Right ventricle myocardium inferior (tissue), 1 donor: Measurements from ENCODE around the gene FBXL16. TPM values are rescaled to one million over a fixed set of nuclear protein-coding genes. Genes with fewer than 3 reads are reported as not detected.

Source experiments
- ATAC-seq: fragments of 200-7000 bp; cut with Tn5 transposase; one replicate; pipeline ENCODE4 v1.9.1; 2020; ENCODE audit warnings: mild to moderate bottlenecking, moderate library complexity
- DNase-seq: peaks from one replicate; pipeline ENCODE4 v3.0.0; 2021; ENCODE audit errors: missing footprints
- intact Hi-C: fragments of 100-400 bp; cut with DNase I; formaldehyde crosslinking; loops from one replicate; pipeline ENCODE4 v1.11.0; 2022
- total RNA-seq: library from RNA; stranded (reverse); fragmentation: NEBNext Ultra II Directional; extraction: Animal tissue kit (Norgen Biotek cat#: 25700); gene quantifications from one replicate; pipeline ENCODE4 v1.2.1, GENCODE V29; 2021
- donor health status: DM: no; HTN: yes; CAD: no; lungs with severe emphysema.

Gene FBXL16
- total RNA-seq, 1 donor from 2014 or later: not detected

GRCh38 chr16:725463-726187 lies 20.0 kb upstream of the FBXL16 start:
- ATAC-seq: no peak
- intact Hi-C loops: no loop called here

GRCh38 chr16:725041-725376 lies 19.4 kb upstream of the FBXL16 start:
- intact Hi-C loops: no loop called here
- ATAC-seq (no peak), DNase-seq (no peak)

More at GRCh38 chr16:725463-726187, 20.0 kb upstream of the FBXL16 start:
- DNase-seq: no peak

- DNase-seq (no peak), ATAC-seq (no peak)
- intact Hi-C loops: loop anchor here (5.0 kb wide), 1 partner anchor 37 kb away; no protein-coding TSS in a partner anchor
These were observed 18.8 kb upstream of the FBXL16 start for GRCh38 chr16:724188-725040.

GRCh38 chr16:723695-724094 lies 18.1 kb upstream of the FBXL16 start:
- DNase-seq (no peak), ATAC-seq (no peak)
- intact Hi-C loops: loop anchor here (5.0 kb wide), 1 partner anchor 36 kb away; no protein-coding TSS in a partner anchor

GRCh38 chr16:722835-723633 lies 17.4 kb upstream of the FBXL16 start:
- intact Hi-C loops: loop anchor here (5.0 kb wide), 1 partner anchor 36 kb away; no protein-coding TSS in a partner anchor
- ATAC-seq (no peak), DNase-seq (no peak)

GRCh38 chr16:721765-722540 lies 16.4 kb upstream of the FBXL16 start:
- no peak for DNase-seq
- no peak for ATAC-seq
- intact Hi-C loops: loop anchor here (5.0 kb wide), 1 partner anchor 35 kb away; no protein-coding TSS in a partner anchor

- peak; percentile 88 for ATAC-seq
- intact Hi-C loops: loop anchor here (5.0 kb wide), 1 partner anchor 34 kb away; no protein-coding TSS in a partner anchor
- peak; percentile 89 for DNase-seq
These were observed 15.6 kb upstream of the FBXL16 start, which contains the start of gene ANTKMT for GRCh38 chr16:720990-721764. ANTKMT (plus strand) TSS chr16:721146; CDS start chr16:721275, 129 bp downstream.

GRCh38 chr16:720447-720989 lies 14.9 kb upstream of the FBXL16 start:
- intact Hi-C loops: loop anchor here (5.0 kb wide), 1 partner anchor 33 kb away; no protein-coding TSS in a partner anchor
- DNase-seq (no peak), ATAC-seq (peak; percentile 56)

- intact Hi-C loops: loop anchor here (5.0 kb wide), 1 partner anchor 33 kb away; no protein-coding TSS in a partner anchor
- ATAC-seq (no peak), DNase-seq (no peak)
These were observed 14.3 kb upstream of the FBXL16 start for GRCh38 chr16:719815-720446.

- no peak for DNase-seq
- intact Hi-C loops: no loop called here
- ATAC-seq: no peak
These were observed 13.3 kb upstream of the FBXL16 start for GRCh38 chr16:718922-719321.

- DNase-seq (no peak), ATAC-seq (no peak)
- intact Hi-C loops: no loop called here
These were observed 12.8 kb upstream of the FBXL16 start for GRCh38 chr16:718389-718788.

- intact Hi-C loops: no loop called here
- no peak for ATAC-seq
- DNase-seq: no peak
These were observed 12.0 kb upstream of the FBXL16 start for GRCh38 chr16:717450-718245.

GRCh38 chr16:716768-717325 lies 11.2 kb upstream of the FBXL16 start:
- intact Hi-C loops: no loop called here
- ATAC-seq: no peak
- no peak for DNase-seq

GRCh38 chr16:716200-716568 lies 10.6 kb upstream of the FBXL16 start:
- intact Hi-C loops: no loop called here
- DNase-seq: no peak
- no peak for ATAC-seq

- intact Hi-C loops: loop anchor here (2.0 kb wide), 1 partner anchor 25 kb away; the partner anchor contains the start of gene CIAO3
- no peak for DNase-seq
- ATAC-seq: no peak
These were observed 10.0 kb upstream of the FBXL16 start for GRCh38 chr16:715477-716199.
